Measurements from ENCODE around the gene VPS41.

The VPS41 gene

GRCh38 chr7:38851321-38851720 is 57.7 kb downstream of the VPS41 start:
- DNase-seq = no peak

GRCh38 chr7:38846280-38846679 is 62.7 kb downstream of the VPS41 start:
- no peak for DNase-seq

GRCh38 chr7:38844952-38845563 is 63.9 kb downstream of the VPS41 start:
- DNase-seq = no peak

- no peak for DNase-seq
Measured at GRCh38 chr7:38842746-38843145, 66.2 kb downstream of the VPS41 start.

GRCh38 chr7:38840736-38841460 is 68.1 kb downstream of the VPS41 start:
- no peak for DNase-seq

- no peak for DNase-seq
Measured at GRCh38 chr7:38839851-38840250, 69.1 kb downstream of the VPS41 start.

- DNase-seq = no peak
Measured at GRCh38 chr7:38838725-38839385, 70.1 kb downstream of the VPS41 start.

- no peak for DNase-seq
Measured at GRCh38 chr7:38834357-38834756, 74.6 kb downstream of the VPS41 start.

GRCh38 chr7:38833329-38833728 is 75.7 kb downstream of the VPS41 start:
- DNase-seq = no peak

- DNase-seq = no peak
Measured at GRCh38 chr7:38831259-38831996, 77.6 kb downstream of the VPS41 start.

GRCh38 chr7:38830826-38831225 is 78.2 kb downstream of the VPS41 start:
- no peak for DNase-seq

GRCh38 chr7:38829488-38830165 is 79.4 kb downstream of the VPS41 start:
- no peak for DNase-seq

GRCh38 chr7:38828026-38828425 is 81.0 kb downstream of the VPS41 start:
- no peak for DNase-seq

GRCh38 chr7:38825721-38826440 is 83.1 kb downstream of the VPS41 start:
- DNase-seq = no peak

- no peak for DNase-seq
Measured at GRCh38 chr7:38824948-38825347, 84.0 kb downstream of the VPS41 start.

GRCh38 chr7:38822549-38822948 is 86.4 kb downstream of the VPS41 start:
- no peak for DNase-seq

- no peak for DNase-seq
Measured at GRCh38 chr7:38820571-38820970, 88.4 kb downstream of the VPS41 start.

GRCh38 chr7:38819463-38819862 is 89.5 kb downstream of the VPS41 start:
- no peak for DNase-seq

- DNase-seq = no peak
Measured at GRCh38 chr7:38817526-38817925, 91.5 kb downstream of the VPS41 start.

GRCh38 chr7:38813768-38814167 is 95.2 kb downstream of the VPS41 start:
- no peak for DNase-seq

GRCh38 chr7:38806912-38807311 is 102.1 kb downstream of the VPS41 start:
- no peak for DNase-seq

GRCh38 chr7:38801786-38802185 is 107.2 kb downstream of the VPS41 start:
- no peak for DNase-seq

All from SHP77 treated with DMSO at 0.1 percent for 48 hours (cell line).